ENCODE data around the gene ACTN1.

The ACTN1 gene

GRCh38 chr14:68969278-68970033 is 9.6 kb downstream of the ACTN1 start:
- no peak for DNase-seq (ENCODE audit: low read depth)

- no peak for DNase-seq (ENCODE audit: low read depth)
Measured at GRCh38 chr14:68968721-68969120, 10.4 kb downstream of the ACTN1 start.

- peak; percentile 61 for DNase-seq (ENCODE audit: low read depth)
Measured at GRCh38 chr14:68968051-68968450, 11.1 kb downstream of the ACTN1 start.

DNA sequence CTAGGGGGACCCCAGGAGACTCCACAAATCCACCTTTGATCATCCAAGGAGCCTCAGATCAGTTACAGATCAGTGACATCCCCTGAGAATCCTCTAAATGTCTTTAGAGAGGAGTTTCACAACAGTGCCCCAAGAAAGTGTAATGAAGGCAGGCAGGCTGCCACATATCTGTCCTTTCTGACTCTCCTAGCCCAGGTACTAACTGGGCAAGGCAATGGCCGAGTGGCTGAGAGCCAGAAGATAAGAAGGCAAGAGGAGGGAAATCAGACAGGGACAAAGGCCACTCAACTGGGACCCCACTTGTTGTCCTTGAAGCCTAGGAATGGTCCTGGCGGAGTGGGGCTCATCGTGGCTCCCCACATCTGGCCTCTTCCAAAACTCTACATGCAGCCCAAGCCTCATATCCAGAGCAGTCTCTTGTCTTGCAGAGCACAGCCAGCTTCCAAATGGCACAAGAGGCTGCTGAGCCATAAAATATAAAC is 11.6 kb downstream of the ACTN1 start:
- no peak for DNase-seq (ENCODE audit: low read depth)

GRCh38 chr14:68966872-68967301 is 12.2 kb downstream of the ACTN1 start:
- no peak for DNase-seq (ENCODE audit: low read depth)

DNA sequence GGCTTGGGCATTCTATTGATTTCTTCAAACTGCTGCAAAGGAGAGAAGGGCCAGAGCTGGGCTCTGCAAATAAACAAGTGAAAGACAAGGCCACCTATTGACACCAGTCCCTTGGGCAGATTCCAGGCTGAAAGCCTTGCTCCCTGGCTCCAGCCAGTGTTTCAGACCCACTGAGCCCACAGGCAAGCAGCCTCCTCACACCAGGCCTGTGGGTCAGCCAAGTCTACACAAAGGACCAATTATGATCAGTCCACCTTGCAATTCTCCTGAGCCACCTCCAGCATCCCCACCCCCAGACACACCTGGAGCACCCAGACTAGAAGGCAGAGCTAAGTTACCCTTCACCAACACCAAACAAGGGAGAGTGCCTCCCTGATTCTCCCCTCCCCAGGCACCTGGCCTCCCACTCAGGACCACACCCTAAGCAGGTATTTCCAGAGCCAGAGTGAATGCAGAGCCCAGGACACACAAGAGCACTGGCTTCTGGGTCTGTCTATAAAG is 13.8 kb downstream of the ACTN1 start:
- DNase-seq (ENCODE audit: low read depth): no peak

GRCh38 chr14:68964300-68965093 is 14.6 kb downstream of the ACTN1 start:
- DNase-seq (ENCODE audit: low read depth): no peak

DNA sequence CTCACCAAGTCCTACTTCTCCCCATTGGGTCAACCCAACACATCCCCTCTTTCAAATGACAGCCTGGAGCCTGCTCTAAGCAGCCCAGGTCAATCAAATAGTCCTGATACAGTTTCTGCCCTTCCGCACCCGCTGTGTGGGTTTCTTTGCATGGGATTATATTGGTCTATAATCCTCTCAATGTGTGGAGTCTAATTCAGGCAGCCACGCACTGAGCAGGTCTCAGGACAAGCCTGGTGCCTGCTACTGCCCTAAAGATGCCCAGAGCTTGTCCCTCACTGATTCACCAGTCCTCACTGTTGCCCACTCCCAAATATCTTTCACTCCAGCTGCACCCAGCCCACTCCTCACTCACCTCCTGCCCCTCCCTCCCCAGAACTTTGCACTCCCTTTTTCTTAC is 16.4 kb downstream of the ACTN1 start:
- no peak for DNase-seq (ENCODE audit: low read depth)

DNA sequence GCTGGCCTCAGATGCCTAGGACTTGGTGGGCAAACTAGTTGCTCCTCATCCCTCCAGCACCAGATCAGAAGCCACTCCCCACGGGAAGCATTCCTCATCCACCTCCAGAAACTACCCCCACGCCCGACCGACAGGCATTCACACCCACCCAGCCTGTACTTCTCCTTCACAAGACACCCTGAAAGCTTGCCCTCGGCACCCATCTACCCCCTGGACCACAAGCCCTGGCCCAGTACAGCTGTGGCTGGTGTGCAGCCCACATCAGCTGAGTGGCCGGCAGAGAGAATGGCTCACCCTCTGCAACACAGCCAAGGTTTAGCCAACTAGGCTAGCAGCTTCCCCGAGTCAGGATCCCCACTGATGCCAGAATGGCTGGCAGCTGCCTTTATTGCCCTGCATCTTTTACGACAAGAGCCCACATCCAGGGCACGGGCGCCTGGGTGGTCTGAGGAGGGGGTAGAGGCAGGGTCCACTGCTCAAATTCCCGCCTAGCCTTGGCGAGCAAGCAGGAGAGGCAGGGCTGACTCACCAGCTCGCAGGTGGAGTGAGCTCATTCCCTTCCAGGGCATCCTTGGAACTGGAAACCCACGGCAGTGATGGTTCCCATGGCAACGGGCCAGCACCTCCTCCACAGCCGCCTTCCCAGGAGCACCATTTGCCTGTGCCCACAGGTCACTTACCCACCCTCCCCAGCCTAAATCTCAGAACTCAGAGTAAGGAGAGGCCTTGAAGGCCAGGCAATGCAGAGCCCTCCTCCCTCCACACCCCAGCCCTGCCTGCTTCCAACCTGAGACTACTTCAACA is 17.1 kb downstream of the ACTN1 start:
- DNase-seq (ENCODE audit: low read depth): no peak

DNA sequence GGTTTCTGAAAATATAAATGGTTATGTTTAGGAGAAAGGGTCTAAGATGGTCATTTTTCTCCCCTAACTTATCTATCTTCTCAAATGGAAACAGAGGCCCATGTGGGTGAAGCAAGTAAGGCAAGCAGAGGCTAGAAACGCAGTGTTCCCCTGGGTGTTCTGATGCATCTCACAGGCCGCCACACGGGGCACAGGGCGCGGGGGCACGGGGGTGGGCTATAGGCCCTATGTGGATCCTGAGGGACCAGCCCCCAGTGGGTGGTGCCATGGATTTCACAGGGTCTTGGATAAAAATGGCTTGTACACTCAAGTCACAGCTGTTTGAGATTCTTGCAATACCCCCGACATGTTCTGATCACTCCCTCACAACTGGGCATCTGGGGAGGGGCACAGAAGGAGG is 17.7 kb downstream of the ACTN1 start:
- no peak for DNase-seq (ENCODE audit: low read depth)

DNA sequence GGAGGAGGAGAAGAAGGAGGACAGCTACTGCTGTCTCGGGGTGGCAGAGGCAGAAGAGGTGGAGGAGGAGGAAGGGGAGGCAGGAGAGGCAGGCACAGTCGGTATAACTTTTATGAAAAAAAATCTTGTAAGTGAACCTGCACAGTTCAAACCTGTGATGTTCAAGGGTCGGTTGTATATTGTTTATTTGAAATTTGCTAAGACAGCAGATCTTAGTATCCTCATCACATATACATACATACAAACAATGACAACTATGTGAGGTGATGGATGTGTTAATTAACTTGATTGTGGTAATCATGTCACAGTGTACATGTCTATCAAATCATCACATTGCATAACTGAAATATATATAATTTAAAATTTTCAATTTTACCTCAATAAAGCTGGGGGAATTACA is 19.0 kb downstream of the ACTN1 start:
- no peak for DNase-seq (ENCODE audit: low read depth)

DNA sequence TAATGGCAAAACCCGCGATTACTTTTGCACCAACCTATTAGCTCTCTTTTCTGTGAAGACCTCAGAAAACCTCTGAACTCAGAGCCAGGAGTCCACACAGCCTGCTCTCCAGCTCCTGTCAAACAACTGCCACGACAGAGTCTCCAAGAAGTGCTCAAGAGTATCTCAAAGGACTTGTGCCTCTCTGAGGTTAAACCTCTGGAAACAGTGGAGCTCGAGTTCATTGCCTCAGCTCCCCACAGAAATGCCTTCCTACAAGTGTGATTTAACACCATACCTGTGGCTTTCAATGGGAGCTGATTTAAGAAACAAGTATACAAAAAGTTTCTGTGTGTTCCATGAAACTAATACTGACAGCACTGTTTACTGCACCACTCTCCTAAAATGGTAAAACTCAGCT is 20.1 kb downstream of the ACTN1 start:
- no peak for DNase-seq (ENCODE audit: low read depth)

GRCh38 chr14:68958553-68958952 is 20.5 kb downstream of the ACTN1 start:
- DNase-seq (ENCODE audit: low read depth): no peak

DNA sequence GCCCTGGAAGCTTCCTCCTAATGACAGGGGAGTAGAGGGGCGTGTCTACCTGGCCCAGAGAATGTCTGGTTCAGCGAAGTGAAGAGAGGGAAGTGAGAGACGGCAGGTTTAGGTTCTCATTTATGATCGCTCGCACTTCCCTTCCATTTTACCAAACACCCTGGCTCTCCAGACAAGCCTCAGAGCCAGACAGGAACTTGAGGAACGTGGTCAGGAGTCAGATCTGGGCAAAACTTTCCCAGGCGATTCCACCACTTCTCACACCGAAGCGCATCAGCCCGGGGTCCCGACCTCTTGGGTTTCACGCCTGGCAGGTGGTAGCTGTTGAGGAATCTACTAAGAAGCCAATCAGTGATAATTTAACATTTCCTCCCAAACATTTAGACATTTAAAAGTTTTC is 21.3 kb downstream of the ACTN1 start:
- no peak for DNase-seq (ENCODE audit: low read depth)

GRCh38 chr14:68956724-68957123 is 22.4 kb downstream of the ACTN1 start:
- no peak for DNase-seq (ENCODE audit: low read depth)

GRCh38 chr14:68955851-68956179 is 23.3 kb downstream of the ACTN1 start:
- DNase-seq (ENCODE audit: low read depth): no peak

- no peak for DNase-seq (ENCODE audit: low read depth)
Measured at GRCh38 chr14:68955164-68955850, 23.8 kb downstream of the ACTN1 start.

GRCh38 chr14:68953196-68953555 is 25.9 kb downstream of the ACTN1 start:
- DNase-seq (ENCODE audit: low read depth): no peak

DNA sequence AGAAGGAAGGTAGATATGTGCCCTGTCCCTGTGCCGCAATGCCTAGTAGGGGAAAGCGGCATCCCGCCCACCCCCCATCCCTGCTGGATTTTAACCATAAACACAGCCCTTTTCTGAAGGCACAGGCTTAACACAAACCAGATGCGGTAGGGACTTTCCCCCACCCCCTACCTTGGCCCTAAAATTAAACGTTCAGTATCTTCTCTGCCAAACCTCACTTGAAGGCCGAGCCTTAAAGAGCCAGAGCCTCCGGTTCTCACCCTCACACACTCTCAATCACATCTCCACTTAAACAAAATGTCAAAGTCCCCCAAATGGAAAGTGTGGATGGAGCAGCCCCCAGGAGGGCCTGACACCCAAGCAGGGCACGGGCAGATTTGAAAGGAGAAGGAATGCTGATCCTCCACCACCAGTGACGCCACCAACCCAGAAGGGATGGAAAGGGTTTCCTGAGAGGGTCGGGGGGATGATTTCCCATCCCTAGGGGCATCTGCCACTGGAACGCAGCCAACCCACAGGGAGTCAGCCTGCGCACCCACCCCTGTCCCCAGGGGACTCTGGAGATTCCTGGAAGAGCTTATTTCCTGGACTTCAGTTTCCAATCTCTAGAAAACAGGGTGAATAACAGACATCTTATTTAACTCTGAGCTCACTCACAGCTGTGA is 26.4 kb downstream of the ACTN1 start:
- no peak for DNase-seq (ENCODE audit: low read depth)

GRCh38 chr14:68951800-68952530 is 27.1 kb downstream of the ACTN1 start:
- no peak for DNase-seq (ENCODE audit: low read depth)

All from activated T-cell treated with anti-CD3 and anti-CD28 coated beads for 1 hour (primary cell).